ENCODE results near the gene TSPAN11. TPM values are rescaled to one million over a fixed set of nuclear protein-coding genes. Genes with fewer than 3 reads are reported as not detected.

The TSPAN11 gene
- polyA plus RNA-seq, 2 of the 4 experiments (the other 2 are of a cell fraction), result 0.01 to 0.06 TPM

DNA sequence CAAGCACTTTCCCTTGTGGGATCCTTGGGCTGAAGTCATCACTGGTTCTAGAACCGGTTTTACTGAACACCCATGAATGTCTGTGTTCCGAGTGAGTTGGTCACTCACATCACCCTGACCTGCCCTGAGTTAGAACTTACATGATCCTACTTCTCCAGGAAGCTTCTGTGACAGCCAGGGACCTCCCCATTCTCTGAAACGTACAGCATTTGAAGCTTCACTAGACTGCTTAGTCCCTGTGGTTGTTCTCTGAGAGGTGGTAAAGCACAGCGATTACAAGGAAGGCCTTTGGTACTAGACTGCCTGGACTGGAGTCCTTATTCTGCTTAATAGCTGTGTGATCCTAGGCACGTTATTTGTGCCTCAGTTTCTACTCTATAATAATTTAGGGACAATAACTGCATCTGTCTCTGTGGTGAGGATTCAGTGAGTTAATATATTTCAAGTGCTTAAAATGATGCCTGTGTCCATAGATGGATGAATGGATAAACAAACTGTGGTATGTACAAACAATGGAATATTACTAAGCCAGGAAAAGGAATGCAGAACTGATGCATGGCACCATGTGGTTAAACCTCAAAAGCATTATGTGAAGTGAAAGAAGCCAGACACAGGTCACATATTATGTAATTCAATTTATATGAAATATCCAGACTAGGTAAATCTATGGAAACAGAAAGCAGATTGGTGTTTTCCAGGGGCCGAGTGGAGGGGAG is 92.4 kb downstream of the TSPAN11 start:
- POLR2A ChIA-PET, result no interaction called here
- ATAC-seq (no peak), FAIRE-seq (no peak), DNase-seq (ENCODE audit: low read depth in 1 of 2, low spot score in 1 of 2) (no peak)
- Histone ChIP-seq H3K4me2 (no peak overlapping the region), H3K27ac (no peak overlapping the region), H3K4me3 (no peak overlapping the region), H3K4me1 (no peaks in the 10 kb centered on the region), H3K9me3 (no peaks in the 10 kb centered on the region)
- CTCF ChIA-PET, result interaction anchor here (1.5 kb wide), 1 partner anchor 172 kb away, joined by 3 read pairs; no protein-coding TSS in a partner anchor
- TF ChIP-seq HDAC2 (IDR thresholded peaks at IDR 0.05) (no peak), FOXS1 (CRISPR knock-in tag; IDR thresholded peaks at IDR 0.05) (no peak), RAD21 (conservative IDR thresholded peaks at IDR 0.05 in 1 of 2, IDR thresholded peaks at IDR 0.05 in 1 of 2) (no peak), RFX5 (IDR thresholded peaks at IDR 0.05) (no peak), RCOR1 (IDR thresholded peaks at IDR 0.05; ENCODE audit: low read depth, low read length) (no peak), FOSB (CRISPR knock-in tag; IDR thresholded peaks at IDR 0.05) (no peak), NPAS2 (CRISPR knock-in tag; IDR thresholded peaks at IDR 0.05; ENCODE audit: borderline replicate concordance) (no peak), MAZ (IDR thresholded peaks at IDR 0.05; ENCODE audit: borderline replicate concordance, low read depth, low read length) (no peak), NFE2L2 (conservative IDR thresholded peaks at IDR 0.05; ENCODE audit: low read length) (no peak), CBX8 (IDR thresholded peaks at IDR 0.05) (no peak)
- TF ChIP-seq, protein P1, sequence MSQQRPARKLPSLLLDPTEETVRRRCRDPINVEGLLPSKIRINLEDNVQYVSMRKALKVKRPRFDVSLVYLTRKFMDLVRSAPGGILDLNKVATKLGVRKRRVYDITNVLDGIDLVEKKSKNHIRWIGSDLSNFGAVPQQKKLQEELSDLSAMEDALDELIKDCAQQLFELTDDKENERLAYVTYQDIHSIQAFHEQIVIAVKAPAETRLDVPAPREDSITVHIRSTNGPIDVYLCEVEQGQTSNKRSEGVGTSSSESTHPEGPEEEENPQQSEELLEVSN (IDR thresholded peaks at IDR 0.05; ENCODE audit: borderline replicate concordance, low read depth), result no peak
- TF ChIP-seq, protein P2, sequence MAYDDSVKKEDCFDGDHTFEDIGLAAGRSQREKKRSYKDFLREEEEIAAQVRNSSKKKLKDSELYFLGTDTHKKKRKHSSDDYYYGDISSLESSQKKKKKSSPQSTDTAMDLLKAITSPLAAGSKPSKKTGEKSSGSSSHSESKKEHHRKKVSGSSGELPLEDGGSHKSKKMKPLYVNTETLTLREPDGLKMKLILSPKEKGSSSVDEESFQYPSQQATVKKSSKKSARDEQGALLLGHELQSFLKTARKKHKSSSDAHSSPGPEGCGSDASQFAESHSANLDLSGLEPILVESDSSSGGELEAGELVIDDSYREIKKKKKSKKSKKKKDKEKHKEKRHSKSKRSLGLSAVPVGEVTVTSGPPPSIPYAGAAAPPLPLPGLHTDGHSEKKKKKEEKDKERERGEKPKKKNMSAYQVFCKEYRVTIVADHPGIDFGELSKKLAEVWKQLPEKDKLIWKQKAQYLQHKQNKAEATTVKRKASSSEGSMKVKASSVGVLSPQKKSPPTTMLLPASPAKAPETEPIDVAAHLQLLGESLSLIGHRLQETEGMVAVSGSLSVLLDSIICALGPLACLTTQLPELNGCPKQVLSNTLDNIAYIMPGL (CRISPR knock-in tag; IDR thresholded peaks at IDR 0.05; ENCODE audit: borderline replicate concordance), result no peak
- TF ChIP-seq, protein P3, sequence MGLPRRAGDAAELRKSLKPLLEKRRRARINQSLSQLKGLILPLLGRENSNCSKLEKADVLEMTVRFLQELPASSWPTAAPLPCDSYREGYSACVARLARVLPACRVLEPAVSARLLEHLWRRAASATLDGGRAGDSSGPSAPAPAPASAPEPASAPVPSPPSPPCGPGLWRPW (IDR thresholded peaks at IDR 0.05), result no peak
- WGBS (ENCODE audit: missing lambda C conversion rate), result 66% methylated on average over 6 of the region's 6 CpGs

DNA sequence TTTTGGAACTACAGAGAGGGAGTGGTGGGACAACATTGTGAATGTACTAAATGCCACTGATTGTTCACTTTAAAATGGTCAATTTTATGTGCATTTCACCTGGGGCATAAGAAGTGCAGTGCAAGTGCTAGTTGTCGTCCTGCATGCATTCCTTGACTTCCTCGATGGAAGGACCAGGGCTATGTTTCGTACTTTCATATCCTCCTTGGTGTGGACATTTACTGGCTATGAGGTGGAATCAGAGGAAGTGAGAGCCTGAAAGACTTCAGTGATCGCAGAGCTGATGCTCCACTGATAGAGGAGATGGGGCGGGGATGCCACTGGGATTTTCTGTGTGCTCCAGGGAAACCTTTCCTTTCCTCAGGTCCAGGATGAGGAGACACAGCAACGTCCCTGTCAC is 93.0 kb downstream of the TSPAN11 start:
- 62% methylated on average over 6 of the region's 6 CpGs for WGBS (ENCODE audit: missing lambda C conversion rate)
- H3K4me2 ChIP-seq, result no peak overlapping the region
- no peaks in the 10 kb centered on the region for H3K4me1 ChIP-seq
- ChIA-PET CTCF (interaction anchor here (0.6 kb wide), 1 partner anchor 96 kb away, joined by 3 read pairs; no protein-coding TSS in a partner anchor), POLR2A (no interaction called here)
- H3K4me3 ChIP-seq, result no peak overlapping the region
- ATAC-seq (no peak), FAIRE-seq (no peak), DNase-seq (ENCODE audit: low read depth in 1 of 2, low spot score in 1 of 2) (no peak)
- TF ChIP-seq BHLHE40 (IDR thresholded peaks at IDR 0.05; ENCODE audit: low read depth, low read length) (no peak), RARB (CRISPR knock-in tag; IDR thresholded peaks at IDR 0.05) (no peak), NR3C1 (IDR thresholded peaks at IDR 0.05) (no peak), RCOR1 (IDR thresholded peaks at IDR 0.05; ENCODE audit: low read depth, low read length) (no peak), FOSB (CRISPR knock-in tag; IDR thresholded peaks at IDR 0.05) (no peak), ZNF302 (CRISPR knock-in tag; IDR thresholded peaks at IDR 0.05) (no peak), HDAC2 (IDR thresholded peaks at IDR 0.05) (no peak), EHMT2 (IDR thresholded peaks at IDR 0.05; ENCODE audit: low read depth) (no peak), HEYL (CRISPR knock-in tag; IDR thresholded peaks at IDR 0.05) (no peak), HOXB13 (CRISPR knock-in tag; IDR thresholded peaks at IDR 0.05; ENCODE audit: low read depth) (no peak), JUN (IDR thresholded peaks at IDR 0.05) (no peak), ZC3H11A (IDR thresholded peaks at IDR 0.05) (no peak), ZFP36 (IDR thresholded peaks at IDR 0.05; ENCODE audit: borderline replicate concordance, partially characterized antibody) (no peak)
- TF ChIP-seq, protein P4, sequence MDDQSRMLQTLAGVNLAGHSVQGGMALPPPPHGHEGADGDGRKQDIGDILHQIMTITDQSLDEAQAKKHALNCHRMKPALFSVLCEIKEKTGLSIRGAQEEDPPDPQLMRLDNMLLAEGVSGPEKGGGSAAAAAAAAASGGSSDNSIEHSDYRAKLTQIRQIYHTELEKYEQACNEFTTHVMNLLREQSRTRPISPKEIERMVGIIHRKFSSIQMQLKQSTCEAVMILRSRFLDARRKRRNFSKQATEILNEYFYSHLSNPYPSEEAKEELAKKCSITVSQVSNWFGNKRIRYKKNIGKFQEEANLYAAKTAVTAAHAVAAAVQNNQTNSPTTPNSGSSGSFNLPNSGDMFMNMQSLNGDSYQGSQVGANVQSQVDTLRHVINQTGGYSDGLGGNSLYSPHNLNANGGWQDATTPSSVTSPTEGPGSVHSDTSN (IDR thresholded peaks at IDR 0.05), result no peak
- no peak overlapping the region for H3K27ac ChIP-seq
- H3K9me3 ChIP-seq, result no peaks in the 10 kb centered on the region

Data from A549 (cell line).